Right lobe of liver (tissue), 4 donors: ENCODE measurements around the gene AKNA.

Experiments
- CTCF ChIP-seq, 4 donors: fragments of 200-600 bp in 3 of 4; fragments of 450-650 bp in 1 of 4; IDR thresholded peaks; one replicate each; pipeline versions ENCODE4 v1.5.1 to v1.8.0; 2016 to 2022; ENCODE audit warnings: antibody characterized with exemption in 4 of 4, mild to moderate bottlenecking in 2 of 4
- POLR2A ChIP-seq: fragments of 450-650 bp; IDR thresholded peaks from one replicate; pipeline ENCODE4 v1.6.1; 2017; ENCODE audit warnings: antibody characterized with exemption, mild to moderate bottlenecking
- donor health status: DM: no; HTN: no; CAD: no.
- donor health status: DM: no; HTN: no; CAD: no.
- donor health status: DM: no; HTN: yes; CAD: no.

- no peak for TF ChIP-seq CTCF (IDR thresholded peaks at IDR 0.05)
- TF ChIP-seq POLR2A, result no peak
Measured at GRCh38 chr9:114315723-114316363, 71.9 kb downstream of the AKNA start.
